Left ventricle myocardium superior (tissue), 1 donor: ENCODE results near the gene RCCD1. TPM values are rescaled to one million over a fixed set of nuclear protein-coding genes. Genes with fewer than 3 reads are reported as not detected.

Experiments
- ATAC-seq: fragments of 200-7000 bp; cut with Tn5 transposase; one replicate; pipeline ENCODE4 v1.9.1; 2020; ENCODE audit warnings: mild to moderate bottlenecking, moderate library complexity
- DNase-seq: peaks from one replicate; pipeline ENCODE4 v3.0.0-alpha.2; 2020
- intact Hi-C: fragments of 100-400 bp; cut with micrococcal nuclease; formaldehyde crosslinking; loops from one replicate; pipeline ENCODE4 v1.11.0; 2022
- total RNA-seq: library from RNA; stranded (reverse); fragmentation: NEBNext Ultra II Directional; extraction: Animal tissue kit (Norgen Biotek cat#: 25700); gene quantifications from one replicate; pipeline ENCODE4 v1.2.1, GENCODE V29; 2021
- donor health status: DM: no; HTN: yes; CAD: no; lungs with severe emphysema.

RCCD1 gene
- total RNA-seq, 1 donor from 2014 or later, result 11.5 TPM

- intact Hi-C loops, result no loop called here
Measured at GRCh38 chr15:90989040-90989768, 34.5 kb downstream of the RCCD1 start.

DNA sequence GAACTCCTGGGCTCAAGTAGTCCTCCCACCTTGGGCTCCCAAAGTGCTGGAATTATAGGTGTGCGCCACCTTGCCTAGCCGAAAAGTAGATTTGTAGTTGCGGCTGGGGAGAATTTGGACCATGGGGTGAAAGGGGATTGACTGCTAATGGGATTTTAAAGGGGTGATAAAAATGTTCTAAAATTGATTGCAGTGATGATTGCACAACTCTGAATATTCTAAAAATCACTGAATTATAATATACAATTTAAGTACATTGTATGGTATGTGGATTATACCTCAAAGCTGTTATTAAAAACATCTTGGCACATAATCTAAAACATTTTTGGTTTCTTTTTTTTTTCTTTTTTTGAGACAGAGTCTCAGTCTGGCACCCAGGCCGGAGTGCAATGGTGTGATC is 35.8 kb downstream of the RCCD1 start:
- DNase-seq (no peak), ATAC-seq (no peak)
- intact Hi-C loops, result no loop called here

More at GRCh38 chr15:90989040-90989768, 34.5 kb downstream of the RCCD1 start:
- ATAC-seq, result no peak
- DNase-seq, result no peak

GRCh38 chr15:90991587-90992285 is 37.1 kb downstream of the RCCD1 start:
- ATAC-seq (no peak), DNase-seq (no peak)
- intact Hi-C loops, result no loop called here

GRCh38 chr15:90994059-90994416 is 39.4 kb downstream of the RCCD1 start:
- intact Hi-C loops, result no loop called here

GRCh38 chr15:90994417-90995311 is 40.0 kb downstream of the RCCD1 start, which contains the start of gene PRC1:
Gene PRC1, minus strand, starts transcription at chr15:90994535. Its CDS starts 118 bp downstream, at chr15:90994417.
- ATAC-seq, result peak; percentile 100
- DNase-seq, result peak; percentile 99
- intact Hi-C loops, result no loop called here

More at GRCh38 chr15:90994059-90994416, 39.4 kb downstream of the RCCD1 start:
- DNase-seq (peak; percentile 43), ATAC-seq (peak; percentile 40)

DNA sequence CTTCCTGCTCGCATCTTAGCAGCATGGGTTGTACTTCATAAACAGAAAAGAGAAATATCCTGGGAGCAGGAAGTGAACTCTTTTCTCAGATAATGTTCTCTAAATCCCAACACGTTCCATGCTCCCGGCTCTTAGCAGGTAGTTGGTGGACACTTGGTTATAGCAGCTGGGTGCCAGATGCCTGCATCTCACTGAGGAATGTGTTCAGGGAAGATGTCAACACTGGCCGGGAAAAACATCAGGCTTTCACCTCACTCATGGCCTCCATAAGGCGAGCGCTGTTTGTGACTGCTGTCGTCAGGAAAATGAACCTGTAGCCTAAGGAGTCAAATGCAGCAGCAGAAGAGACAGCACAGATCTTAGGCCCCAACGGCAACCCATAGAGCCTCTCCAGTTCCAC is 44.1 kb downstream of the RCCD1 start:
- ATAC-seq, result no peak
- DNase-seq, result no peak
- intact Hi-C loops, result no loop called here

DNA sequence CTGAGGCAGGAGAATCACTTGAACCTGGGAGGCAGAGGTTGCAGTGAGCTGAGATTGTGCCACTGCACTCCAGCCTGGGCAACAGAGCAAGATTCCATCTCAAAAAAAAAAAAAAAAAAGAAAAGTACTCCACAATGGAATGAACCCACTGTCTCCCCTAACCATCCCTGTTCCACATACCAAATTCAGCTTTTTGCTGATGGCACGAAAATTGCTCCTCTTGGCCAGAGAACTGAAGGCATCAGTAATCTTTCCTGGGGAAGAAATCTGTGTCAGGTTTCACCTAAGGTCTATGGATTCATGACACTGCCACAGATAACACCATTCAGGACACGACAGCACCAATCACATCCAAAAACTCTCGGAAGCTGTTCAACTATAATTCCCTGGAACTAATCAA is 46.5 kb downstream of the RCCD1 start:
- intact Hi-C loops, result no loop called here
- ATAC-seq (no peak), DNase-seq (no peak)

DNA sequence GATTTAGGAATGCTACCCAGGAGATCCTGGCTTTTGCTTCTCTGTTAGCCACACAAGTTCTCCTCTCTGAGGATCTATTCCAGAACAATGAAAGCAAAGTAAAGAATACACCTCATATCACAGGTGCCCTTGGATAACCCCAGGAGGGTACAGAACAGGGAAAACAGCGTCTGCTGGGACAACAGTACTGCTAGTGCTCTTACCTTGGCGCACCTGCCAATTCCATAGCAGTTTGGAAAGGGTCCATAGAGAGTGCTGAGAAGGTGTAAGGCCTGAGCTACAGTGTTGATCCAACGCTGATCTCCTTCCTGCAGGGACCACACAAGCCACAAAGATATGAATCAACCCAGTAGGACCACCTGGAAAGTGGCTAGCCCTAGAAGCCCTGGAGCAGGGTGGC is 52.6 kb downstream of the RCCD1 start:
- no peak for ATAC-seq
- no peak for DNase-seq
- intact Hi-C loops, result no loop called here

Other genes starting within 250 kb of the RCCD1 start
- gene BLM, start 237.5 kb upstream of the RCCD1 start, total RNA-seq, result 35.9 TPM
- gene FURIN, start 86.3 kb upstream of the RCCD1 start, total RNA-seq, result 49.9 TPM
- 15.4 TPM for gene FES, start 70.4 kb upstream of the RCCD1 start, total RNA-seq
- gene MAN2A2, start 51.6 kb upstream of the RCCD1 start, total RNA-seq, result 146 TPM
- gene HDDC3, start 22.3 kb upstream of the RCCD1 start, total RNA-seq, result 15.0 TPM
- gene UNC45A, start 19.6 kb upstream of the RCCD1 start, total RNA-seq, result 24.4 TPM
- 3.3 TPM for gene PRC1, start 39.7 kb downstream of the RCCD1 start, total RNA-seq
- 6.1 TPM for gene VPS33B, start 67.7 kb downstream of the RCCD1 start, total RNA-seq
- 2.5 TPM for gene SV2B, start 145.4 kb downstream of the RCCD1 start, total RNA-seq